ENCODE data around the gene THAP4. TPM values are rescaled to one million over a fixed set of nuclear protein-coding genes. Genes with fewer than 3 reads are reported as not detected.

THAP4 gene
- total RNA-seq, 4 donors from 2014 or later: 27.3 to 61.2 (median 42.0) TPM

GRCh38 chr2:241639385-241639784, 2.4 kb upstream of the THAP4 start:
- H3K27me3 ChIP-seq: no peaks in the 10 kb centered on the region
- peak overlapping the region in 1 of 4 donors; percentile 93 for H3K4me3 ChIP-seq
- no peak for TF ChIP-seq CTCF (IDR thresholded peaks at IDR 0.05)
- TF ChIP-seq EP300 (IDR thresholded peaks at IDR 0.05): no peak
- TF ChIP-seq POLR2A (IDR thresholded peaks at IDR 0.05): no peak
- H3K9me3 ChIP-seq: no peaks in the 10 kb centered on the region
- 82 to 87% methylated on average over 7 of the region's 7 CpGs for WGBS, 2 donors
- peaks cover 0 to 2% (median 0%) of the 10 kb centered on the region in 3 donors for H3K36me3 ChIP-seq
- H3K27ac ChIP-seq: peak overlapping the region in 1 of 4 donors; percentile 12
- DNase-seq (ENCODE audit: low spot score in 2 of 2): no peak
- H3K4me1 ChIP-seq: peaks cover 0 to 65% (median 28%) of the 10 kb centered on the region in 4 donors

GRCh38 chr2:241638940-241639339, 2.0 kb upstream of the THAP4 start:
- H3K27ac ChIP-seq: peak overlapping the region in 1 of 4 donors; percentile 12
- peaks cover 0 to under 1% (median 0%) of the 10 kb centered on the region in 3 donors for H3K36me3 ChIP-seq
- H3K4me1 ChIP-seq: peaks cover 0 to 67% (median 28%) of the 10 kb centered on the region in 4 donors
- no peak for TF ChIP-seq POLR2A (IDR thresholded peaks at IDR 0.05)
- TF ChIP-seq CTCF (IDR thresholded peaks at IDR 0.05): no peak
- TF ChIP-seq EP300 (IDR thresholded peaks at IDR 0.05): no peak
- no peaks in the 10 kb centered on the region for H3K27me3 ChIP-seq
- peak overlapping the region in 2 of 4 donors; percentile 66 to 93 for H3K4me3 ChIP-seq
- H3K9me3 ChIP-seq: no peaks in the 10 kb centered on the region
- 92 to 93% methylated on average over 10 to 14 of the region's 14 CpGs for WGBS, 2 donors
- no peak for DNase-seq (ENCODE audit: low spot score in 2 of 2)

DNA sequence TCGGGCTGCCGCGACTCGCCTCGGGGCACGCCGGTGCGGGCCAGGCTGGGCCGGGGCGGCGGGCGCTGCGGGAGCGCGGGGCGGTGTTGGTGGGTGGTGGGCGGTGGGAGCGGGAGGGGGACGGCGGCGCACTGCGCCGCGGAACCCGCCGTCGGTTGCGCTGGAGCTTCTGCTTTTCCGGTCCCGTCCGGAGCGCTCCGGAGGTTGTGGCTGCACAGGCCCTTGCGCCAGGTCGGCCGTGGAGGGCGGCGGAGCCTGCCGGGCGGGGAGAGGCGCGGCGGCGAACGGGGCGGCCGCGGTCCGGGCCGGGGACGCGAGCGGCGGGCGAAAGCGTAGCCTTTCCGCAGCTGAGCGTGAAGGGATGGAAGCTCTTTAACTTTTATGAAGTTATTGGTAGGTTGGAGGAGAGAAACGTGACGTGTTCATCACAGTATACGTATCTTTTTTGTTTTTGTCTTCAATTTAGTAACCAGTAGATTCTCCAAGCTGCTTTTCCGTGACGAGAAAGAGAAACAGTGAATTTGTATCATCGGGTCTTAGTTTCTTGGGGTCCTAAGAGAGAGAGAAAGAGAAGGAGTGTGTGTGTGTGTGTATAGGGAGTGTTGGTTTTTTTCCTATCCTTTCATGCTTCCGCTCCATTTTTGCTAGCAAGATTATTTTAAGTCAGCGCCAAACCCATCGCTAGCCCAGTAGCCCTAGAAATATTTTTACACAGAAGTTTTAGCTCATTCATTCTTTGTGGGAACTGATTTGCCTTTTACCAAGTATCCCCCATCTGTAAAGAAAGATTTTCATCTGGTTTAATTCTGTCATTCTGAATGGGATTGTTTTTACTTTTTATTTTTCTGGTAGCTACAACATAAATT, 1.1 kb upstream of the THAP4 start:
- H3K27me3 ChIP-seq: no peaks in the 10 kb centered on the region
- WGBS, 2 donors: 1 to 2% methylated on average over 34 to 39 of the region's 67 CpGs
- H3K4me3 ChIP-seq: peak overlapping the region; percentile 66 to 96 (median 84)
- DNase-seq (ENCODE audit: low spot score in 2 of 2): no peak
- H3K9me3 ChIP-seq: no peaks in the 10 kb centered on the region
- peaks cover 0 to 10% (median 0%) of the 10 kb centered on the region in 3 donors for H3K36me3 ChIP-seq
- peaks cover 0 to 67% (median 28%) of the 10 kb centered on the region in 4 donors for H3K4me1 ChIP-seq
- TF ChIP-seq CTCF (IDR thresholded peaks at IDR 0.05) (no peak), EP300 (IDR thresholded peaks at IDR 0.05) (no peak), POLR2A (IDR thresholded peaks at IDR 0.05) (no peak)
- H3K27ac ChIP-seq: peak overlapping the region; percentile 96 to 100 (median 98)

DNA sequence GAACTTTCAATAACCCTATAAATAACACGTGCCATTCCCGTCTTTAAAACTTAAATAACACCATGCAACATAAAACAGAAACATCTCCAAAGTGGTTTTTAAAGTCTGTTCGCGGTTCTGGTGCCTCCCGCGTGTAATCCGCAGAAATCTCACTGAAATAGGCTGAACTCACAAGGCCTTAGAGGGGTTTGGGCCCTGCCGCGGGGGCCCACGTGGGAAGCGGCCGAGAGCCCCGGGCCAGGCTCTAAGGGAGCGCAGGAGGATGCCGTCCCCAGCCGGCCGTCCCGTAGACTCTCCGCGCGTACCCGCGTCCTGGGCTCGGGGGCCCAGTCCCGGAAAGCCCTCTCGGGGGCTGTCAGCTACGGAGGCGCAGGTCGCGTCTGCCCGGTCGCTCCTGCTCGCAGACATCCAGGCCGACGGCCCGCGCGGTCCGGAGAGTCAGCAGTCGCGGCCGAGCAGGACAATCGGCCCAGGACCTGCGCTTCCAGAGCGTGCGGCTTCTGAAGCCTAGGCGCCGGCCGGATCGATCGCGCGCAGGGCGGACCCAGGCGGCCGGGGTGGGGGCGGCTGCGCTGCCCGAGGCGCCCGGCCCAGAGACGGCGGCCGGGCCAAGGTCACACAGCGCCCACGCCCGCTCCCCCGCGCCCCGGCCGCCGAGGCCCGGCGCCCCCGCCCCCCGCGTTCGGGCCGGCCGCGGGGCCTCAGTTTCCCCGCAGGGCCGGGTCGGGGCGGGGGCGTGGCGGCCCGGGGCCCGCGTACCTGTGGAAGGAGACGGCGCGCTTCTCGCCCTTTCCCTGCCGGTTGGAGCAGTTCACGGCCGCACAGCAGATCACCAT, 558 bp downstream of the THAP4 start:
- Histone ChIP-seq H3K9me3 (no peaks in the 10 kb centered on the region), H3K27me3 (no peaks in the 10 kb centered on the region), H3K4me1 (peaks cover 0 to 57% (median 28%) of the 10 kb centered on the region in 4 donors), H3K4me3 (peak overlapping the region; percentile 75 to 96 (median 94)), H3K36me3 (peaks cover 0 to 24% (median 0%) of the 10 kb centered on the region in 3 donors), H3K27ac (peak overlapping the region; percentile 96 to 100 (median 98))
- WGBS, 2 donors: 1% methylated on average over 47 to 67 of the region's 97 CpGs
- TF ChIP-seq EP300 (IDR thresholded peaks at IDR 0.05): no peak
- no peak for TF ChIP-seq POLR2A (IDR thresholded peaks at IDR 0.05)
- no peak for TF ChIP-seq CTCF (IDR thresholded peaks at IDR 0.05)
- DNase-seq (ENCODE audit: low spot score in 2 of 2): no peak

Data from tibial nerve (tissue), 4 donors.